Fibroblast of upper back skin (primary cell): ENCODE results near the gene ARR3.
"Not testable (repeated sequence)": the region's sequence is repeated elsewhere in the genome, so short reads cannot be mapped to it uniquely, and the experiment has no call there.

ENCODE experiments used
- DNase-seq: peaks from one replicate; pipeline ENCODE4 v3.0.0-alpha.2; 2013

ARR3 gene

DNA sequence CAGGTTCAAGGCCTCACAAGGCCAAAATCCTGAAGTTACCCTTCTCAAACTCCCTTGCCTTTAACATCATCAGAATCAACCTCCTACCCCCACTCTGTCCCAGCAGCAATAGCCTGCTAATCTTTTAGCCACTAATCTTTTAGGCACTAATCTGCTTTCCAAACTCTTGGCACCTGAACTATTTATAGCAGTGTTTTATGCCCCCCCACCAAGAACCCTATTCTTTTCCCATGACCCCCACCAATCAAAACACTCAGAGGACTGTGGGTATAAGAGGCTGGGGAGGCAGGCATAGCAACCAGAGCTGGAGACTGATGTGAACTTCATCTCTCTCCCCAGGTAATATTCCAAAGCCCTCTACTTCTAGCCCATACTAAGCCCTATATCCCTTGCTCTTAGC is at the start of gene ARR3:
Gene ARR3 (plus strand): TSS at position 301 of the 400 bp plus-strand sequence. CDS start 1,052 bp downstream, outside the sequence.
- DNase-seq, result no peak

DNA sequence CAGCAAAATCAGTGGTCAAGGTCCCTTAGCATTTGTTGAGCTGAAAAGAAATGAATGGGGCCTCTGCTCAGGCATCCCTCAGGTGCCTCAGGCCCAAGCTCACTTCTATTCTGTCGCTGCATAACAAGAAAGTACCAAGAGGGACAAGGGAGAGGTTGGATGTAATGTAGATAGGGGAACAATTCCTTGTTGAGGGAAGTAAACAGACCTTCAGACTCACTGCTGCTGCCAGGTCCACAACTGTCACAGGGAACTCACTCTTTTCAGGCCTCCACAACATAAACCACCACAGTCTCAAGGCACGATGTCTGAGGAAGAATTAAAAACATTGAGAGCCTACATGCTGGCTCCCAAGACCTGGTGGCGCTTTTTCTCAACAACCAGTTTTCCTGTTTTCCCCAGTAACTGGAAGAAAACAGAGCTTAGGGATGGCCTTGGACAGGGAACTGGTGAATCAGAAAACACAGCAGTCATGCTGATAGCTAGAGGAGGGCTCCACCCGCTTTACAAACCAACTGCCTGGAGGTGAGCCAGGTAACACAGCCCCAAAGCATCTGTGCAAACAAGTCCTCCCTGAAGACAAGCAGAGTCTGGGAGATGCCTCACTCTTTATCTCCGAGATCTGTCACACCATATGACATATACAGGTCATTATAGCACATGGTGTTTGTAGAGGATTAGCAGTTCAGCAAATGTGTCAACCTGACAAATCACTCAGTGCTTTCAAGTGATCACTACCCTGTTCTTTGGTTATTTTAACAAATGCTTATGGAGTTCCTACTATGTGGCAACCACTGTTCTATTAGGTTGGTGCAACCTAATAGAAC is 48.0 kb upstream of the ARR3 start:
- no peak for DNase-seq

DNA sequence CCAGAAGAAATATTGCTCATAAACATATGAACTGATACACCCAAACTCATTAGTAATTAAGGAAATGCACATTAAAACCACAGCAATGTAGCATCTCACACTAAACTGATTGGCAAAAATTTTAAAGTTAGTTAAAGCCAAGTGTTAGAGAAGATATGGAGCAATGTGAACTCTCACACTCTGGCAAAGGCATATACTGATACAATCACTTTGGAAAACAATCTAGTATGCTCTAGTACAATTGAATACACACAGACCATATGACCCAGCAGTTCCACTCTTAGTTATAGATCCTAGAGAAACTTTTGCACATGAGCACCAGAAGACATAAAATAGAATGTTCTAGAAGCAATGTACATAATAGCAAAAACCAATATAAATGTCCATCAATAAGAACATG is 42.1 kb upstream of the ARR3 start:
- no peak for DNase-seq

DNA sequence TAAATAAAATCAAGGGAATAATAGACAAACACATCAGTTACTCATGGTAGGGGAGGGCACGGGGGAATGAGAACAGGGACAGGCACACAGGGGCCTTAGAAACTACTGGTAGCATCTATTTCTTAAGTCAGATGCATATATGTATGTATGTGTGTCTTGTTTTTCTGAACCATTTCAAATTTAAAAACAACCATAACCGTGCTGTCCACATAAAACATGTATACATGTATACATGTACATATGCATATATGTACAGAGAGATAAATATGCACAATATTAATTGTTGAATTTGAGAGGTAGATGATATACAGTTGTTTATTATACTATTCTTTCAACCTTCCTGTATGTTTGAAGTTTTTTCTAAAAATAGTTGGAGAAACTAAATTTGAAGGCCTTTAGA is 41.4 kb upstream of the ARR3 start:
- DNase-seq, result no peak

DNA sequence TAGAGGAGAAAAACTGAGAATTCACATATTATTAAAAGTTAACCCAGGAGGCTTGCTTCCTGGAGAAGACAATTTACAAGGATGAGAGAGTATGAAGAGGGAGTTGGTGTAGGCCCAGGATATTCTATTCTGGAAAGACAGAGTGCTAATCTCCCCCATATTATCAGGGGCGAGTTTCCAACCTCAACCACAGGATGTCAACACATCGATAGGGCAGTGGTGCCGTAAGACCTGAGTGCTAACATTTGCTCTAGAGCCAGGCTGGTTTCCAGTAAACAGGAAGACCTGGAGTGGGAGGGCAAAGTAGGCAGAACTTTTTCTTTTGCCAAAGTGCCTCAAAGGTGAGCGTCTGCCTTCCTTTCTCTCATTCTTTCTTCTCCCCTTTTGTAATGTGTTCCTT is 36.5 kb upstream of the ARR3 start:
- no peak for DNase-seq

DNA sequence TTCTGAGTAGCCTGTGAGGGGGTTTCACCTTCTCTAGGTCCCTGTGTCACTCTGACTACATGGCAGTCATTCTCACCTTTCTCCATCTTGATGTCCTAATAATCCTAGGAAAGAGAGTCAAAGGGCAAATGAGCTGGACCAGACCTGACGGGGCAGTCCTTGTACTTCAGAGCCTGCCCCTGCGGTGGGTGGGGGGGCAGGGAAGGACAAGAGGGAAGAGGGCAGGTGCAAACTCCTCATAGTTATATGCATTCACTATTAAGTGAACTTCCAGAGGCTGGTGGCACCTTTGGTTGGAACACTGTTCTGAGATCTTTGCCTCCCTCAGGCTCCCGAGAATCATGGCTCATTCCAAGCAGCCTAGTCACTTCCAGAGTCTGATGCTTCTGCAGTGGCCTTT is 33.8 kb upstream of the ARR3 start, which contains the start of gene AWAT1:
Gene AWAT1 (plus strand): TSS at position 301 of the 400 bp plus-strand sequence. CDS start 41 bp downstream, at position 342.
- no peak for DNase-seq

DNA sequence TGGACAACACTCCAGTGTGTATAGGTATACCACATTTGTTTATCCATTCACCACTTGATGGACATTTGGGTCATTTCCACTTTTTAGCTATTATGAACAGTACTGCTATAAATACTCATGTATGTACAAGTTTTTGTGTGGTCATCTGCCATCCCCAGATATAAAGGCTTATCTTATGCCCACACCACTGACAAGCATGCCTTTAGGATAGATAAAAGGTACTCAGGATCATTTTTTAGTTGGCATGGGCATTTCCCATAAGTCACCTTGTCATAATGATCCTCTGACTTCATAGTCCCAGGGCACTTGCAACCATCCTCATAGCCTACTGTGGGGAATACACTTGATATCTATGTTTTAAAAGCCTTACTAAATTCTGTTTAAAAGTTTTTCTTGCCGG is 27.4 kb upstream of the ARR3 start:
- DNase-seq, result no peak

DNA sequence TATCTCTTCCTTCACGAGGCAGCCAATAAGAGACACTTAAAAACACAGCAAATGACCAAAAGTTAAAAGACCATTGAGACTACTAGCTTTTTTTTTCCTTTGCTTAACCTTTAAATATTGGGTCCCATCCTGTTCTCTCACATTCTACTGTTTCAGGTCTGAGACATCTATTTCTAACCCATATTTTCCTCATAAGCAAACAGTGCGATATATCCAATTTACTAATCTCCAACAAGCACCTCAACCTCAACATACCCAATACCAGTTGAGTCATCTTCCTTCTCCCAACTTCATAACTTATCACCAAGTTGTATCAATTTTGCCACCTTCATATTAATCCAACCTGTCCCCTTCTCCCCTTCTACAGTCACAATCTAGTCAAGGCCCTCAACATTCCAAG is 26.6 kb upstream of the ARR3 start:
- no peak for DNase-seq

DNA sequence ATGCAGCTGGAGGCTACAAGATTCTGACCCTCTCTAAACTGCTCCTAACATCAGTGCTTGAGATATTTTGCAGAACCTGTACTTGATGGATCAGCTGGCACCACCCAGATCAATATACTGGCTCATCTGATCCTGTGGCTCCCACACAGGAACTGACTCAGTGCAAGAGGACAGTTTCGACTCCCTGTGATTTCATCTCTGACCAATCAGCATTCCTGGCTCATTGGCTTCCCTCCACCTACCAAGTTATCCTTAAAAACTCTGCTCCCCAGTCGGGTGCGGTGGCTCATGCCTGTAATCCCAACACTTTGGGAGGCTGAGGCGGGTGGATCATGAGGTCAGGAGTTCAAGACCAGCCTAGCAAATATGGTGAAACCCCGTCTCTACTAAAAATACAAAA is 24.5 kb upstream of the ARR3 start:
- not testable (repeated sequence) for DNase-seq

DNA sequence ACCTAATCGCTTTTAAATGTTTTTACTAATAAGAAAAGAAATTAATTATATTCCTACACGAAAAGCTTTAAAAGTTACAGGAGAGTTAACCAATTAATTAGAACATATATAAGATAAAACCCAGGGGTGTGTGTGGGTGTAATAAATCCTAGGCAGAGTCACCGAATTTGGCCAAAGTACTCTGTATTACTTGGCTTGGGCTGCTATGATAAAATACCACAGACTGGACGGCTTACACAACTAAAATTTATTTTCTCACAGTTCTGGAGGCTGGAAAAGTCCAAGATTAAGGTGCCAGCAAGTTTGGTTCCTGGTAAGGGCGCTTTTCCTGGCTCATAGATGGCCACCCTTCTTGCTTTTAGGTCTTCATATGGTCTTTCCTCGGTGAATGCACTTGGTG is 23.3 kb upstream of the ARR3 start:
- DNase-seq, result no peak

DNA sequence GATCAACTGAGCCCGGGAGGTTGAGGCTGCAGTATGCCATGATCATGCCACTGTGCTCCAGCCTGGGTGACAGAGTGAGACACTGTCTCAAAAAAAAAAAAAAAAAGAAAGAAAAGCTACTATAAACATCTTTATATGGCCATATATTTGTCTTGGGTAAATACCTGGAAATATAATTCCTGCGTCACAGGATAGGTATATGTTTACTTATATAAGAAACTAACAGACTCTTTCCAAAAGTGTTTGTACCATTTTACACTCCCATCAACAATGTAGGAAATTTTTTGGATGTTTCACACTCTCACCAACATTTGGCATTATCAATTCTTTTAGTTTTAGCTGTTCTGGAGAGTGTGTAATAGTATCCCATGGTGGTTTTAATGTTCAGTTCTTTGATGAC is 20.9 kb upstream of the ARR3 start:
- DNase-seq, result no peak

DNA sequence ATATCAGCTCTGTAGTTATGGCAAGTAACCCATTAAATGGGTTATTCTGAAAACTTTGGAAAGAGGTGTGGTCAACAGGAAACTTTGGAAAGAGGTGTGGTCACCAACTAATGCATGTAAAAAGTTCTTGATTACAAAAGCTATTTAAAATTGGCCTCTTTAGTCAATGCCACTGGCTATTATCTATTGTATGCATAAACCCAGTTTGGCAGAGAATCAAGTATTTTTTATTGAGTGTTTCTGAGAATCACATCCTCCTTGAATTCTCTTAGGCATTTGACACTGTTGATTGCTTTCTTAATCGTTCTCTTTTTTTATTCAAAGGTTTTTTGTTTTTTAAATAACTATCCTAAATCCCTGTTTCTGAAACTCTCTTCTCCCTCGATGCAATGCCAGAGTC is 15.6 kb upstream of the ARR3 start:
- no peak for DNase-seq

DNA sequence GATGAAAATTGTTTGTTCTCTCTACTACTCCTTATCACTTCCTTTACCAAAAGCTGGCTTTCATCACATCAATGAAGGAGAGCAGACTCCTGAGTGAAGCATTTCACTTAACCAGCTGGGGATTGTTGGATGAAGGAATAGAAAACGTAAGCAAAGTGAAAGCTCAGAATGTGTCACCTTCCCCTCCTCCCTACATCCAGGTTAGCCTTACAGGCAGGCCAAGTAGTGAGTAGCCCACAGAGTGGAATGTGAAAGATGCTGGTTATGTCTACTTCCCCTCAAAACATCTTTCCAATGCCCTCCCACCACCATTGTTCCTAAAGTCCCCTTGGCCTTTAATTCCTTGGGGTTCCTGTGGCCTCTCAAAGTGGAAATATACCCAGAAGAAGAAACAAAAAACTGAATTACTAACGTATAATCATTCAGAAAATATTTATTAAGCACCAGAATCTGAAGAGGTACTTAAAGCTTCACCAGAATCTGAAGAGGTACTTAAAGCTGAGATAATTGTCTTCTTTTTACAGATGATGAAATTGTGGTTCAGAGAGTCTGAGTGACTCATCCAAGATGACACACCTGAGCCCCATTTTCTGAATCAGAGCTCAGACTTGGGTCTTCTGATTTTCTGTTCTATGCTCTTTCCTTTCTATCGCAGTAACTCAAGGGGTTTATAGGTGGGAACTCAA is 14.6 kb upstream of the ARR3 start:
- no peak for DNase-seq

DNA sequence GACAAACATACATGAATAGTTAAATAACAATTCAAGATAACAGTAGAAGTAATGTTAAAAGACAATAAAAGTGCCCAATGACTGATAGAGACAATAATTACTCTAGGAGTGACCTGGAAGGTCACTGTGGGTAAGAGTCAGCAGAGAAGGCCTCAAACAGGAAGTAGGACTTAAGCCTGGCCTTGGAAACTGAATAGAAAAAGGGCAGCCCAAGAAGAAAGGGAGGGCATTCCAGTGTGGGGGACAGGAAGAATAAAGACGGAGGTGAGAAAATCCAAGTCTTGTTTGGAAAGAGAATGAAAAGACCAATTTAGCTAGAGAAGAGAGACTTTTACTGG is 14.1 kb upstream of the ARR3 start:
- no peak for DNase-seq

DNA sequence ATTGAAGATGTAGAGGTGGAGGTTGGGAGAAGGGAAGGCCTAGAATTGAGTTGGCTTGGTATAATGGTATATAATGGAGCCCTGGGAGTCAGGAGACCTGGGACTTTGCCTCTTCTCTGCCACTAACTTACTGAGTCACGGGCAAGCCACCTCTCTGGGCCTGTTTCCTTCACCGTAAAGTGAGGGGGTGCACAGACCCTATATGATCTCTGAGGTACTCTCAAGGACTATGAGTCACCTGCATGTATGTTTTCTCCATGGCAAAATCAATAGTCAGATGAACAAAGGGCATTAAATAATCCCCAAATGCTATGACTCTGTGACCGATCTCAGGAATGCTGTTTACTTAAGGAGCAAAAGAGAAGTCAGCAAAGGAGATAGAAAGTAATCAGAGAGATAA is 13.2 kb upstream of the ARR3 start:
- no peak for DNase-seq

DNA sequence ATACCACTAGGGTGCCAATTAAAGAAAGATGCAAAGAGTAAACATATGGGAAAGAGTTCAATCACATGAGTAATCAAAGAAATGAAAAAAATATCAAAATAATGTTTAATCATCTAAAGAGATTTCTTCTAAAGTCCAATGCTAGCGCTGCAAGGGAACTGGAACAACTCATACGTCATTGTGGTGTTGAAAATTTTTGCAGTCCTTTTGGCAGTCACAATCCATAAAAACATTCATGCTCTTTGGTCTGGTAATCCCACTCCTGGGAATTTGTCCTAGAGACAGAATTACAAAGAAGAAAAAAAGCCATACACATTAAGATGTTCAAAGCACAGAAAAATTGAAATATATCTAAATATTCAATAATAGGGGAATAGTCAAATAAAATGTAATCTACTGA is 12.7 kb upstream of the ARR3 start:
- DNase-seq, result peak; percentile 30

DNA sequence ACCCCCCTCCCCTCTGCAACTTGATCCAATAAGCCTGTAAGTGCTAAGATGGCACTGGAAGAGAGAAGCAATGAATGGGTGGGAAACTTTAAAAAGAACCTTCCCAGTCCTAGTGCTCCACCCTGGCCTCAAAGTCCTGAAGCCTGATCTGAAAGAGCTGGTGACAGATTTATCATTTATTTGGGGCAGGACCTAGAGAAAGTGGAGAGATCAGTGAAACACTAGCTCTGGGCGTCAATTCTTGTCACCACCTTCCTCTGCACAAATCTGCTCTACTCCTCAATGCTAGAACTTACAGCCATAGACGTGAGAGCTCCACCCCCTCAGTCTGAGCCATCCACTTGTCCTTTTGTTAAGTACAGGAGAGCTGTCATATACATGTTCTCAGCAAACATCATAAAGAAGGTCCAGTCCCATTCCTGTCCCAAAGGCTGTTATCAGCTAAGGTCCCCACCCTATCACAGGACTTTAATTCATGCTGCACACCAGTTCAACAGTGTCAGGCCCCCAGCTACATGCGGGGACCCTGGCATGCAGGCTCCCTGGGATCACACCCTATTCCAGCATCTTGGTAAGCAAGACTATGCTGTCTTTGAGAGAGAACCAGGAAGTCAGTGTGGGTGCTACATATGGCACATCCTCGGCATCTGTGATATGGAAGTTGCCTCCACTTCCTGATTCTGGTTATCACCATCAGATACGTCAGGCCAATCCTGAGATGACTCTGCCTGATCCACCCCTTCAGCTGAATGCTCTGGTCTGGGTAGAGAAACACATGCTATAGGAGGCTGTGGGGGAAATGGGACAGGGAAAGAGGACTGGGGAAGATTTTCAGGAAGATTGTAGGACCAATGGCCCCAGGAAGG is 10.5 kb upstream of the ARR3 start:
- no peak for DNase-seq

DNA sequence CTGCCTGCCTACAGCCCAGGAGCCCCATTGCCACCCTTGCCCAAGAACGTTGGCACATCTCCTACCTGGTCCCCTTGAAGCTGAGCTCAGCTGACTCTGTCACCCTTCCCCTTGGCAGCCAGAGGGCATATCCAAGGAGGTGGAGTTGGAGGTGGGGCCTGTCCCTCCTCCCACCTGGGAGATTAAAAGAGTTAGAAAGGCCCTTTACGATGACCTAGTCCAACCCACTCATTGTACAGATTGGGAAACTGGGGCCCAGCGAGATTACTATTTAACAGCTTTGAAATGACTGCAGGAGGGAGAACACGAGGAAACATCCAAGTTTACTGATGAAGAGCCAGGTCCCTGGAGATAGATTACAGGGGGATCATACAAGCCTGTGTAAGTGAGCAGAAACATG is 8.0 kb upstream of the ARR3 start, which contains the start of gene P2RY4:
Gene P2RY4 (minus strand): TSS at position 101 of the 400 bp plus-strand sequence. CDS start 580 bp downstream, outside the sequence.
- no peak for DNase-seq

DNA sequence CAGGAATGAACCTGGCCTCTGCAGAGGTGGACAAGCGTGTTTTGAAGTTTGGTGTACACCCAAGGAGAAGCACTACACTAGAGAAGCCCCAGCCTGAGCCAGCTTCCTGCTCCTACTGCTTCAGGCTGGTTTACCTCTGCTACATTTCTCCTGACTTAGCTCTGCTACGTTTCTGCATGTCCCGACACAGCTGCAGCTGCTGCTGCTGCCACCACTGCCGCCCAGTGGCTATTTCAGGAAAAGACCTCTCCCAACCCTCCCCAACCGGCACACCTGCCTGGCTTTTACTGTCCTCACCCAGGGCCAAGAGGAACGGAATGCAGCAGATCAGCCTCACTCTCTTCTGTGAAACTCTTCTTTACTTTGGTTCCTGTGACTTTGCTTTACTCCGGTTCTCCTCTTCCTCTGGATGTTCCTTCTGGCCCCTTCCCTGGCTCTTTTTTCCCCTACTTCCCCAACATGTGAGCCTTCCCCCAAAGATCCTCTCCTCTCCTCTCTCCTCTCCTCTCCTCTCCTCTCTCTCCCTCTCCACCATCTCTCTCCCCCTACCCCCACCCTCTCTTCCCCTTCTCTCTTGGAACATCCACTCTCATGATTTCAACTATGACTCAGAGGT is 5.1 kb upstream of the ARR3 start:
- DNase-seq, result peak; percentile 21

DNA sequence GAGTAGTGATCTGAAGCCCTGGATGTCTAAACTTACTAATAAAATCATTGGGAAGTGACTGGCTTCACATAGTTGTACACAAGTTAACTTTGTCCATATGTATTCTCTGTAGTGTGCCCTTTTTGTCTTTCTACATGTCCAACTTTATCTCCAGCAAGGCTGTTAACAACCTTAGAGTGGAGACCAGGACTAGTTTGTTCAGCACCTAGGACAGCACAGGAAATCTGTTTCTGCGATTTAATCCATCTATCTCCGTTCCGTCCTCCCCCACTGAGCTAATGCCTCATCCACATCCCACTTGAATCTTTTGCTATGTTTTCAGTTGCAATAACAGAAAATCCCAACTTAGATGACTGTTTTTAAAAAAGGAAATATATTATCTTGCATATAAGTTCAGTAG is 3.4 kb upstream of the ARR3 start:
- DNase-seq, result no peak

DNA sequence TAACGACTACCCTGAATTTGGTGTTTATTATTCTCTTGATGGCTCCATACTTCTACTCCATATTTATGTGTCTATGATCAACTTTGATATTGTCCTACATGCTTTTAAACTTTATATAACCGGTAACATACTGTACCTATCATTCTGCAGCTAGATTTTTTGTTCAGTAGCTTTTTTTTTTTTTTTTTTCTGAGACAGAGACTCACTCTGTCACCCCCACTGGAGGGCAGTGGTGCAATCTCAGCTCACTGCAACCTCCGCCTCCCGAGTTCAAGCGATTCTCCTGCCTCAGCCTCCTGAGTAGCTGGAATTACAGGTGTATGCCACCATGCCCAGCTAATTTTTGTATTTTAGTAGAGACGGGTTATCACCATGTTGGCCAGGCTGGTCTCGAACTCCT is 5.9 kb downstream of the ARR3 start:
- DNase-seq, result not testable (repeated sequence)

DNA sequence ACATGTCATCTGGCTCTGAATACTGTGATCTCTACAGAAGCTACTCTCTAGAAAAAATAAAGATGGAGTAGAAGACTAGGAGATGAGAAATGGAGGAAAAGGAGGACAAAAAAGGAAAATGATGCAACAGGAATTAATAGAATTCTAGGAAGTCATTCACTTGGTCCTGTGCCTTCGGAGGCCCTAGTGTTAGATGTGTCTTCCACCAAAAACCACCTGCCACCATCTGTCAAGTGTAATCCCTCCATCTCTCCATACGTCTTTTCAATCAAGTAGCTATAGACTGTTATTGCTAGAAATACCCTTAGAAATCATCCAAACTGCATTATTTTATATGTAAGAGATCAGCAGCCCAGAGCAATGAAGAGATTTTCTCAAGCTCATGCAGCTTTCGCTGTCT is 10.9 kb downstream of the ARR3 start:
- DNase-seq, result no peak

DNA sequence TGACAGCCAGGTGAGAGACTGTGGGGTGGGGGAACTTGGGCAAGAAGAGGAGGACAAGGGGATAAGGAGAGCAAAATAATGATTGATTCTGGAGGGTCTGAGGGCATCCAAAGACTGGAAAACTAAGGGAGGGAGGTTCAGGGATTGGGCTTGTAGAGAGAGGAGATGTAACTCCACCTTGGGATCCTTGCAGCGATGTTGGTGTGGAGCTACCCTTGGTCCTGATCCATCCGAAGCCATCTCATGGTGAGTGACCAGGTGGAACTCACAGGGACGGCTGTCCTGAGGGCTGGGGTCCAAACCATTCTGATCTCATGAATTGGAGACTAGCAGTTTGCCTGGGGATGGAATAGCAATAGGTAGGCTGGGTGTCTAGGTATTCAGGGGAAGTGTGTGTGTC is 12.4 kb downstream of the ARR3 start:
- no peak for DNase-seq
